GM19397 (cell line): ENCODE data around the gene SORCS2.

ENCODE experiments used
- ATAC-seq: cut with Tn5 transposase; IDR thresholded peaks from one replicate; pipeline ENCODE4 v1.9.1; 2021; ENCODE audit warnings: mild to moderate bottlenecking, moderate library complexity; ENCODE audit not compliant: unreplicated experiment

The SORCS2 gene

DNA sequence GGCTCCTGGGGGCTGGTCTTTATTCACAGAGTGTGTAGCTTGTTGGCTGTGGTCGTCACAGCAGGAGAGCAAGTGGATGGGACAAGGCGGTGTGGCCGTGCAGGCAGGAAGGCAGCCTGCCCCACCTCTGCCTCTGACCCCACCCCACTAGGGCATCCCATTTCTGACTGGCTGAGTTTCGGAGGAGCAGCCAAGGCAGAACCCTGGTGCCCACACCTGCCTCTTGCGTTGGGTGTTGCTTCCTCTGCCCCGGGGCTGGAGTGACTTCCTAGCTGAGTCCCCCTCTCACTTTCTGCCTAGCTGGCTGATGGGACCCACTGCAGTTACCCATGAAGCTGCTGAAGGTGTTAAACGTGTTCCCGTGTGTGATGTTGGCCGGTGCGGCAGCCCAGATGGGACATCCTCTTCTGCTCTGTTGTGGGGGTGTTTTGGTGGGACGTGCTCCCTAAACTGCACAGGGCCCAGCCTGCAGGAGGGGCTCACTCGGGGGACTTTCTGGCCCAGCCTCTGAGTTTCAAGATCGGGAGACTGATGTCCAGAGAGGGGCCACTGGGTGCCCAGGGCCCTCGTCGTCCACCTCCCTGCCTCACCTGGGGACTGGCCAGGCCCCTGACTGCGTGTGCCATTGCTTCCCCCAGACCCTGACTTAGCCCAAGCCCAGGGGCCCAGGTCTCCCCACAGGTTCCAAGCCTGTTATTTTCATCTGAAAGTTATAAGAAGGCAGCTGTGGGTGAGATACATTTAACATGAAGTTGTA is 140.9 kb downstream of the SORCS2 start:
- no peak for ATAC-seq

DNA sequence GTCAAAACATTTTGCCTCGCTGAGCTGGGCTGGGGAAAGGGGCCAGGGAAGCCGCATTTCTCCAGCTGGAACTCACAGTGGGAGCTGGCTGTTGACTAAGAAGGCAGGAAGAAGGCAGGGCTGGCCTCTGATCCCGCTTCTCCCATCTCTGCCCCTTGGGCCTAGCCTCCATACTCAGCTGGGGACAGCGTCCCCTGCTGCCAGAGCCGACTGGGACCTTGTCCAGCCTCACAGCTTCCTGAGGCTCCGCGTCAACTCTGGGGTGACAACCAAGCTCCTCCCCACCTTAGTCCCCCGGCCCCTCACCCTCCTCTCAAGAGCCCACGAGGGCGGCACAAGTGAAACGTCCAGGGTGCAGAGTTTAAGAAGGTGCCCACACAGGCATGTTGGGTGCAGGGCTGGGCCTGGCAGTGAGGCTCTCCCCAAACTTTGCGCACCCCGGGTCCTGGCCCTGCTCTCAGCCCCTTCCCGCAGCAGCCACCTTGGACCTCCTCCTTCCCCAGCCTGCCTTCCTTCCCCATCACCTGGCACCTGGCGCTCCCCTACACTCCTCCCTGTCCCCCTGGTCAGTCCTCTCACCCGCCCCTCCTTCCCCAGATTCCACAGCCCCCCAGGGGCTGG is 141.6 kb downstream of the SORCS2 start:
- no peak for ATAC-seq

DNA sequence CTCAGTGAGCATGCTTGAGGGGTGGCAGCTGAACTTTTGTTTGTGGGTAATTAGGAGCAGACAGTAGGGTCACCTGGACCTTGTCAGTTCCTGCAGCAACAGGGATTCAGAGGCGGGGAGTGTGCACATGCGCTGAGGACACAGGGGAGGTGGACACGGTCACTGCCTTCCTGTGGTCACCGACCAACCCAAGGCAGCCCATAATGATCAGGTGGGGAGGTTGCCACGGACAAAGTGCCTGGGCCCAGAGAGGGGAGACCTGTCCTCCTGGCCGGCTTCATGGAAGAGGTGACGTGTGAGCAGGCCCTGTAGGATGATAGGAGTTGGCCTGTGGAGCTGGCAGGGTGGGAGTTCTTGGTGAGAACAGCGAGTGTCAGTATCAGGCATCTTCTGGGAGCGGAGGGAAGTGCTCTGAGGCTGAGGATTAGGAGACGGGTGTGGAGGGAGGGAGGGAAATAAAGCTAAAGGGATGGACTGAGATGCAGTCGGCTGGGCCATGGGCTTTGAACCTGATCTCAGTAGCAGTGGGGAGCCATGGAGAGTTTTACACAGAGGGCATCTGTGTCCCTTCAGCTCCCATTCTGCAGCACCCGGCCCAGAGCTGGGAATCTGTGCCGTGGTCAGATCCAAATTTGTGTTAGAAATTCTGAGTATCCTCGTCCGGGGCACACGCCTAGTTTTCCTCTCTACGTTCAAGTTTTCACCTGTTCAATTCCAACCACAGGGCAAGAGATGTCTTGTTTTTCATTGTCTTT is 142.4 kb downstream of the SORCS2 start:
- ATAC-seq, result no peak

DNA sequence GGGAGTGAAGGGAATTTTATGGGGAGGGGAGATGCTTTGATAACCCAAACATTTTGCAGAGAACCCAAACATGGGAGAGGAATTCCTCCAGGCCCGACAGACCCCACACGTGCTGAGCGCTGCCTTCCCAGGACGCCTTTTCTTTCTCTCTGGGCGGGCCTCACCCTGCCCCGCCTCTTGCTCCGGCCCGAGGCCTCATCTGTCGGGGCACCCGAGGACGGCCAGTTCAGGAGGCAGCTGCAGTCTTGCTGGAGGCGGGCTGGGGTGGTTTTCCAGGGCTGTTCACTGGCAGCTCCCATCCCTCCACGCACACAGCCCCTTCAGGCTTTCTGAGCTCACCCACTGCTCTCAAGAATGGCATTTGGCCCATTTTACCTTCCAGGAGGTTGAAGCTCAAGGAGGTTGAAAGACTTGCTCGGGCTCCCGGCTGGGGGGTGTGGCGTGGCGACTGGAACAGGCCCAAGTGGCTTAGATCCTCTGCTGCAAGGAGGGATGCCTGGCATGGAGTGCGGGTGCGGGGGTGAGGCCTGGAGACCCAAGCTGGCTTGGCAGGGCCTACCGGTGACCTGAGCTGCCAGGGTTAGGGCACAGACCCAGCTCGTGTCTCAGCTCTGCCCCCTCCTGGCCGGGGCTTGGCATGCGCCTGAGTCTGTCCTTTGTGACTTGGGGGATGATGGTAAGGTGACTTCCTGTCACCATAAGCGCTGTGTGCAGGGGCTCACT is 143.2 kb downstream of the SORCS2 start:
- ATAC-seq, result no peak

DNA sequence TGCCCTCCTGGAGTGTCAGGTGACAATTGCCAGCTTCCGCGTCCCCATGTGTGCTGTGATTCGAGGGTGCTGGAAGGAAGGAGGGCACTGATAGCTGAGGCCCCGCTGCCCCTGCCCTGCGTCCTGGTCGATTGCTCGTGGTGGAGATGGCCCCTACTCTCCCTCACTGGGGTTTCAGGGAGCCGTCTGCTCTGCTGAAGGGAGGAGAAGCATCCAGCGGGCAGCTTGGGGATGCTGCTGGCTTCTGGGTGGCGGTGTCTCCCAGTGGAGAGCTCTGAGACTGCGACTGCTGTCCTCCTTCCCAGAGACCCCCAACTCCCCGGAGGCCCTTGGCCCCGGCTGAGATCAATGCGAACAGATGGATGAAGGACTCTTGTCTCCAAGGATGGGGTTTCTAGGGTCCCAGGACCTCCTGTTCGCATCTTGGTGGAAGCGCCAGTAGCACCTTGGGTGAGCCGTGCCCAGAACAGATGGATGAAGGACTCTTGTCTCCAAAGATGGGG is 143.8 kb downstream of the SORCS2 start:
- ATAC-seq, result no peak

DNA sequence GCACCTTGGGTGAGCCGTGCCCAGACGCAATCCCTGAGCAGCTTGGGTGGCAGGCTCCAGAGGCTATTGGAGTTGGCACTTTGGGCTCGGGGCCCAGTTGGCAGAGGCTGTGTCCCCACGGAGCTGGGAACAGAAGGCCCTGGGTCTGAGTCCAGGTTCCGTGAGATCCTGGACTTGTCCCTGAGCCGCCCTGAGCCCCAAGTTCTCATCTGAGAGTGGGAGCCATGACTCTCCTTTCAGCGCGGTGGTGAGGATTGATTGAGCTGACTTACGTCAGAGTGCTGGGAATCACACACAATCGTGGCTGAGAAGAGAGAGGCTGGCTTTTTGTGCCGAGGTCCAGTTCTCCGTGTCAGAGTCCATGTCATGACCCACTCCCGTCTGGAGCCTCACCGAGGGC is 144.4 kb downstream of the SORCS2 start:
- no peak for ATAC-seq

DNA sequence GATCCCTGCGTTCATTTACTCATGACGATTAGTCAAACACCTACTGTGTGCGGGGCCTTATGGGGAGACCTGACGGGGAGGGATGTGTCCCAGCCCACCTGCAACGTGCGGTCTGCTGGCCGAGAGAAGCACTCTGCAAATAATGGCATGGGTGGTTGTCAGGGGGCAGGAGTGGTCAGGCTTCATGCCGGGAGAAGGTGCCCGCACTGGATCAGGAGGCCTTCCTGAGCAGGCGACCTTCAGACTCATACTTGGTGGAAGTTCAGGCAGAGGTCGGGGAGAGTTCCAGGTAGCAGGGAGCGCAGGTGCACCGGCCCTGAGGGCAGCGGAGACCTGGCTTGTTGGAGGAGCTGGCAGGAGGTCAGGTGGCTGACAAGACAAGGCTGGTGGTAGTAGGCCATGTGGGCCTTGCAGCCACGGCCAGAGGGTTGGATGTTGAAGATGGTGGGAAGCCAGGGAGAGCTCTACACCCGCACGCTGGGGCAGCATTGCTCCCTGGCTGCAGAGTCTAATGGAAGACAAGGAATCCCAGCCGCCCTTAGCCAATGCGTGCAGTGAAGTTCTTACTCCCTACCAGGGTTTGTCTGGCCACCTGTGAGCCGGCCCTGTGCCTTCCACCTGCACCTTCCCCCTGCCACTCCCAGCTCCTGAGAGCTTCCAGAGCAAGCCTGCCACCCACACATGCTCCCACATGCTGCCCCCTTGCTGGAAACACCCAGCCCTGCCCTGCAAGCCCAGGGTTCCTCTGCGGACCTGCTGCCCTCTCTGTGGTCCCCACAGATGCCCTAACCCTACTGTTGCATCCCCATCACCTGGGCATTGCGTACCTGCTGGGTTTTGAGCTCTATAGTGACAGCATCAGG is 145.1 kb downstream of the SORCS2 start:
- ATAC-seq, result no peak

DNA sequence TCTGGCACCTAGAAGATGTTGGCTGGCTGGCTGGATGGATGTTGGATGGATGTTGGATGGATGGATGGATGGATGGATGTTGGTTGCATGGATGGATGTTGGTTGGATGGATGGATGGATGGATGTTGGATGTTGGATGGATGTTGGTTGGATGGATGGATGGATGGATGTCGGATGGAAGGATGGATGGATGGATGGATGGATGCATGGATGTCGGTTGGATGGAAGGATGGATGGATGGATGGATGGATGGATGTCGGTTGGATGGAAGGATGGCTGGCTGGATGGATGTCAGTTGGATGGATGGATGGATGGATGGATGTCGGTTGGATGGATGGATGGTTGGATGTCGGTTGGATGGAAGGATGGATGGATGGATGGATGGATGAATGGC is 145.7 kb downstream of the SORCS2 start:
- no peak for ATAC-seq

DNA sequence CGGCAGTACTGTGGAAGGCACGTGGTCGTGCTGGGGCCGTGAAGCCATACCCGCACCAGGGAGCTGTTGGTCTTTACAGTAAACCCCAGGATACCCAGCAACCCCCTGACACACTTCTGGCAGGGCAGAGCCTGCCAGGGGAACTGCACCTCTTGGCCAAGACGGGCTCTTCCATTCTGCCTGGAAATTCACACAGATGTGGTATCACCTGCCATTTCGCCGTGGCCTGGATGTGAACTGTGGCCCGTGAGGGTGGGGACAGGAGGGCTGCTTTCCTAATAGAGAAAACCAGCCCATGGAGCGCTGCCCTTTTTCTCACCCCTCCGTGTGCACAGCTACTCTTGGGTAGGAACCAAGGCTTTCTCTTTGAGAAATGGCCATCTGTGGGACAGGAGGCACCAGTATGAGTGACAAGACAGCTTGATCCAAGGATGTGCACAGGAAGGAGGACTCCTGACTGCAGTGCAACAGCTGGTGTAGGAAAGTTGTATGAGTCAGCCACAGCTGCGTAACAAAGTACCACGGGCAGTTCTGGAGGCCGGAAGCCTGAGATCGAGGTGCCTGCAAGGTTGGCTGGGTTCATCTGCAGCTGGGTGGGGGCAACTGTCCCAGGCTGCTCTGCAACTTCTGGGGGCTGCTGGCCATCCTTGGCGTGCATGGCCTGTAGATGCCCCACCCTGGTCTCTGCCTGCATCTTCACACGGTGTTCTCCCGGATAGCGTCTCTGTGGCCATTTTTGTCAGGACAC is 146.7 kb downstream of the SORCS2 start:
- ATAC-seq, result no peak

DNA sequence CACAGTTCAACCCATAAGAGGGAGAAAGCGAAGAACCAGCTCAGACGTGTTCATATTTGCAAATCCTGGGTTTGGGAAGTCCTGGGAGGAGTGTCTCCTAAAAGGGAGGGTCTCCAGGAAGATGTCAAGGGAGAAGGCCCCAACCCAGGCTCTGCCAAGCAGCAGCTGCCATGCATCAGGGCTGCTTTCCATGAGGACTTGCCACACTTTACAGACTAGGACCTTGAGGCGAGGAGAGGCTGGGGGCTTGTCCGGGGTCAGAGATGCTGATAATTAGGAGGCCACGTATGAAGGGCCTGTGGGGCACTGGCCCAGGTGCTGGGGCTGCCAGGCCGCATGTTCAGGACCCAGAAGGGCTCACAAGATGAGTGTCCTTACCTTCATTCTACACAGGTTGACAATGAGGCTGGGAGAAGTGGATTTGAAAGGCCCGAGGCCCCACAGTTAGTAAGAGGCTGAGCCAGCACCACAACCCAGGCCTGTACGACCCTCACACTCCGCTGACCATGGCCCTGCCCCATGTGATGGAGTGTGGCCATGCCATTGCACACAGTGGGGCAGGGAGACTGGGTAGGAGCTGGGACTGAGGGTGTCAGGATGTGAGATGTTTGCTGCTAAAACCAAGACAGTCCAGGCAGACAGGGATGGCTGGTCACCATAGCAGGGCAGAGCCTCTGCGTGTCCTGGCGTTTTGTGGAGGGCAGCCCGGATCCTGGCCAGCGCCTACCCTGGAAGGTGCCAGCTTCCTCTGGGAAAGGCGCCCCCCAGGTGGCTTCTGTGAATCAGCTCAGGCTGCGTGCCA is 147.6 kb downstream of the SORCS2 start:
- ATAC-seq, result no peak

DNA sequence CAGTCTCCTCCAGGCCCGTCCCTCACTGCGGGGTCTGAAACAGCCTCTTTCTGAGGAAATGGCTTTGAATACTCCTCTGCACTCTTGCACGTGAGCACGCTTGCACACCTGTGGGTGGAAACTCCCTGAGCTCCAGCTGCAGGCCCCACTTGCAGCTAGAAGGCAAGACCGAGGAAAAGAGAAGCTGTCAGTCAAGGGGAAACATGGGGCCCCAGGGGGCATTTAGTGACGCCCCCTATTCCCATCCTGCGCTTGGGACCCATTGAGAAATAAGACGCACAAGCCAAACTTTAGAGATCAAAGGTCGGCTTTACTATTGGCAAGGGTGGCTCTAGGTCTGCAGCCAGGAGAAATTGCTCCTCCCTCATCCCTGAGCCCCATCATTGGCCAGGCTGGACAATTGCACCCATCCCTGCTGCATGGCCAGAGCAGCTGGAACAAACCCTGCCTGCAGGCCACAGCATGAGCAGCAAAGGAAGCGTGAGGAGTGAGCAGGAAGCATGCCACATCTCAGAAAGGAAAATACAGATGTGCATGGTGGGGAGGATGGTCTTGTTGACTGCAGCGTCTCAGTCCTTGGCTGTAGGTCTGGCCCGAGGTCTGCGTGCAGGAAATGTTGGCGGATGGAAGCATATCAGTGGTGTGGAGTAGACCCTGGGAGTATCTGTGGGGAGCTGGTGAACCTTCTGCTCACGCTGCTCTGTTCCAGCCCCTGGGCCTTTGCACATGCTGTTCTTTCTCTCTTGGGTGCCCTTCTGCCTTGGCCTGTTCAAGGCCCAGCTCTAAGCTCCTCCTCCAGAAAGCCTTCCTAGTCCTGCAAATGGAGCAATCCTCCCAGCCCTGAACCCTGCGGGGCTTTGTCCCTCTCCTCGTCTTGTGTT is 148.5 kb downstream of the SORCS2 start:
- no peak for ATAC-seq

DNA sequence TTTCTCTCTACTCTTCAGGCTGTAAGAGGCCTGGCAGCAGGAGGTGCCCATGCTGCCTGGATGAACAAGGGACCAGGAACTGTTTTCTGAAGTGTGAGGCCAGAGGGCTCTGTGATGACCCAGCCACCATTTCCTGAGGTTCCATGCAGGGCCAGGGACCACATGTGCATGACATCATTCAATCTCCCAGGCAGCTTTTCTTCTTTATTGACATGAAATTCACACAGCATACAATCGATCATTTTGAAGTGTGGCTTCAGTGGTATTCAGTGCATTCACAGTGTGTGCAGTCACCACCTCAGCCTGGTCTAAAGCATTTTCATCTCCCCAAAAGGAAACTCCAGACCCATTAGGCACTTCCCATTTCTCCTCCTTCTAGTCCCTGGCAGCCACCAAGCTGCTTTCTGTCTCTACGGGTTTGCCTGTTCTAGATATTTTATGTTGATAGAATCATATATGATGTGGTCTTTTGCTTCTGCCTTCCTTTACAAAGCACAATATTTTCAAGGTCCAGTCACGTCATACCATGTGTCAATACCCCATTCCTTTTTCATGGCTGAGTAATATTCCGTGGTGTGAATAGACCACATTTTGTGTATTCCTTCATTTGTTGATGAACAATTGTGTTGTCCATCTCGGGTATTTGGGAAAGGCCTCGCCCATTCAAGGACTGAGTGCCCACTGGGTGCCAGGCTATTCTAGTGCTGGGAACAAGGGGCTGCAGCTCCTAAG is 149.3 kb downstream of the SORCS2 start:
- no peak for ATAC-seq

DNA sequence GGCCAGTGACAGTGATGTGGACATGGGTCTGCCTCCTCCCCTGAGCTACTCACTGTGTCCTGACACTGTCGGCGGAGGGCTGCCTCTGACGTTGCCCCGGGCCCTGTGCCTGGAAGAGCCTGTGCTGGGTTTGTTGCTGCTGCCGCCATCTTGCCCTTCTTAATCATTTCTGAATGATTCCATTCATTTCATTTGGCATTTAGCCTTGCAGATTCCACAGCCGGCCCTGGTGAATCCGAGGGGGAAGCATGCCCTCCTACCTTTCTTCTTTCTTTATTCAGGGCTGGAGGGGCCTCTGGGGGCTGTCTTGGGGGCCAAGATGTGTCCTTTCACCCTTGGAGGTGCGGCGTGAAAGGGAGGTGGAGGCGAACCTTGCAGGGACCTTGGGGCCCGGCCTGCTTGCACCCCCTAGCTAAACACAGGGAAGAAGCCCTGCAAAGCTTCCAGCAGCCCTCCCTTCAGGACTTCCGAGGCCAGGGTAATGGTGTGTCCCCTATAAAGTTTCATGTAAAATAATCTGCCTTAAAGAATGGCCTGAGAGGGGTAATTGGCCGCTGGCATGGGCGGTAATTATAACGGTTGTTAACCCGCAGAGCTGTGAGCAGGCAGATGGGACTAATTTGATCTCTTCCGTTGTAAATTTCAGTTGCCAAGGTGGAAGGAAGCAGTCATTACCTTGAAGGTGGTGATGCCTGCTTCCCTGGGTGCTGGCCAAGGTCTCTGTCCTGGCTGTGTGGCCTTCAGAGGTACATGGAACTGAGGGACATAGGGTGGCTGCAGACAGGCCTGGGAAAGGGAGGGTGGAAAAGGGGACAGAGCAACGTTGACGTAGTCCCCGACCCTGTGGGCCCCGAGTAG is 150.1 kb downstream of the SORCS2 start:
- ATAC-seq, result no peak

DNA sequence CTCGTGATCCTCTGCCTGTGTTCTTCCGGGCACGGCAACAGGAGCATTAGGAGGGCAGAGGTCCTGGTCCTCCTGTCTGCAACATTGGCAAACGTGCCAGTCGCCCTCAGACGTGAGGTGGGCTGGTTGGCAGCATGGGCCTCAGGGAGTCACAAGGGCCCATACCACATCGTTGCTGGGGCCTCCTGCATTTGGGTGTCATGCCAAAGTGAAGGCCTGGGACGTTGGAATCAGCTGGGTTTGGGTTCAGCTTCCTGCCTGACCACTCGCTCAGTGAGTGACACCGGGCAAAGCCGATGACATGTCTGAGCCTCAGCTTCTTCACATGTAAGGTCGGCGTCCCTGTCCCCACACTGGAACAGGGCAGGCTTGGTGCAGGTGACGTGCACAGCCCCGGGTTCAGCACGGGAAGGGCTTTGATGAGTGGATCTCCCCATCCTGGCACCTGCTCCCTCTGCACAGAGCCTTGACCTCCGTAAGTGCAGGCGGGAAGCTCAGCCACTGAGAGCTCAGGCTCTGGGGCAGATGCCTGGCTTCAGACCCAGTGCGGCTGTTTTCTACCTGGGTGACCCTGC is 150.8 kb downstream of the SORCS2 start:
- ATAC-seq, result no peak

DNA sequence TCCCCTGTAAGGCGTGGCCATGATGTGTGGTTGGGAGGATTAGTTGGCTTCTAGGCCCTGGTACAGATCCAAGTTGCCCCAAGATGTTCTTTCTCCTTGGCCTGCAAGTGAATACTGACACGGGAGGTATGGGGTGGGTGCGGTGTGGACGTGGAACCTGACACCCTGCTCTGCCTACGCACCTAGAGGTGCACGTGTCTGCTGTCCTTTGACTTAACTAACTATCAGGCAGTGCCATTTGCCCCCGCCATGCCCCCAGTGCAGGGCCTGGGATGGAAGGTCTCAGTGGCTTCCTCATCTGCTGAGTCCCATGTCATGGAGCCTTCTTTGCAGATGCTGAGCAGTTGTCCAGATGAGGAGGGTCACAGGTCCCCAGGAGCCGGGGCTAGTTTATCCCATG is 151.6 kb downstream of the SORCS2 start:
- ATAC-seq, result no peak

DNA sequence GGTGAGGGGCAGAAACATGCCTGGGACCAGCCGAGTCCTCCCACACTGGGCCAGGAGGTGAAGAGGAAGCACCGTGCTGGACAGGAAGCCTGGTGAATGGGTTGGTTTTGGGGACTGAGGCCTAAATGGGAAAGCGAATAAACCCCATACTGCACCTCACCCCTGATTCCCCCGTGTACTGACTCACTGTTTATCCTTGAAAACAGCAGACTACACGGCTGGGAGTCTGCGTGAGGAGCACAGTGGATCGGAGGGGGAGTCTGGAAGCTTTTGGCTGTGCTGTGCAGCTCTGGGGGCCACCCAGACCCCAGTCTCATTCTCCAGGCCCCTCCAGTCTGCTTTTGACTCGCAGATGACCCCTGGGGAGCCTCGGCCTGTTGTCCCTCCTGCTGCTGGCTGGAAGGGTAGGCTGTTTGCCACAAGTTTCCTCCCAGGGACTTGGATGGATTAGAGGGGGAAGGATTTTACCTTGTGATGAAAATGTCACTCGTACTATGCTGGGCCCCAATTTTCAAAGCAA is 152.4 kb downstream of the SORCS2 start:
- ATAC-seq, result no peak
